ENCODE measurements around the gene NAGA. TPM values are rescaled to one million over a fixed set of nuclear protein-coding genes. Genes with fewer than 3 reads are reported as not detected.

NAGA gene
- total RNA-seq, 2 experiments from 2014 or later = 14.4 to 16.9 TPM

GRCh38 chr22:42076764-42077485 lies 6.3 kb upstream of the NAGA start:
- ChIA-PET POLR2A (interaction anchor here (0.6 kb wide), 1 partner anchor 14 kb away, joined by 5 read pairs; no protein-coding TSS in a partner anchor), CTCF (ENCODE audit: unreplicated experiment) (no interaction called here)
- H3K79me2 ChIP-seq (ENCODE audit: insufficient read depth, low read depth, low read length) = peaks cover 20% of the 10 kb centered on the region
- H3K4me1 ChIP-seq (ENCODE audit: insufficient read depth, low read length, poor library complexity, severe bottlenecking) = peaks cover 15% of the 10 kb centered on the region
- TF ChIP-seq EZH2phosphoT487 (IDR thresholded peaks at IDR 0.05; ENCODE audit: borderline replicate concordance, low read depth, low read length) (no peak), CTCF (conservative IDR thresholded peaks at IDR 0.05; ENCODE audit: low read length) (no peak)
- H3K9me2 ChIP-seq (ENCODE audit: insufficient read depth, low read length) = no peaks in the 10 kb centered on the region
- BruUV-seq (replicated peaks) = no TSS peak
- H3K4me3 ChIP-seq (ENCODE audit: low read depth, low read length, poor library complexity, severe bottlenecking) = no peak overlapping the region
- H2AFZ ChIP-seq (ENCODE audit: low read length) = no peak overlapping the region
- H3K4me2 ChIP-seq (ENCODE audit: low read length) = no peak overlapping the region
- H4K20me1 ChIP-seq (ENCODE audit: insufficient read depth, low read length) = no peaks in the 10 kb centered on the region
- no peak for DNase-seq (ENCODE audit: low spot score)
- no peaks in the 10 kb centered on the region for H3K9me3 ChIP-seq (ENCODE audit: low read length)
- H3K36me3 ChIP-seq (ENCODE audit: insufficient read depth, low read length) = peaks cover 5% of the 10 kb centered on the region
- intact Hi-C loops (cut with micrococcal nuclease; ENCODE audit: unreplicated experiment) = no loop called here
- no peak overlapping the region for H3K27ac ChIP-seq (ENCODE audit: low read depth, low read length, poor library complexity, severe bottlenecking)

GRCh38 chr22:42074846-42075676 lies 4.4 kb upstream of the NAGA start:
- H3K4me2 ChIP-seq (ENCODE audit: low read length) = no peak overlapping the region
- H3K4me1 ChIP-seq (ENCODE audit: insufficient read depth, low read length, poor library complexity, severe bottlenecking) = peaks cover 20% of the 10 kb centered on the region
- H3K4me3 ChIP-seq (ENCODE audit: low read depth, low read length, poor library complexity, severe bottlenecking) = no peak overlapping the region
- H3K27ac ChIP-seq (ENCODE audit: low read depth, low read length, poor library complexity, severe bottlenecking) = no peak overlapping the region
- CTCF ChIA-PET (ENCODE audit: unreplicated experiment) = no interaction called here
- no peak overlapping the region for H2AFZ ChIP-seq (ENCODE audit: low read length)
- POLR2A ChIA-PET = no interaction called here
- H3K9me3 ChIP-seq (ENCODE audit: low read length) = no peaks in the 10 kb centered on the region
- intact Hi-C loops (cut with micrococcal nuclease; ENCODE audit: unreplicated experiment) = no loop called here
- H3K36me3 ChIP-seq (ENCODE audit: insufficient read depth, low read length) = no peaks in the 10 kb centered on the region
- H3K9me2 ChIP-seq (ENCODE audit: insufficient read depth, low read length) = no peaks in the 10 kb centered on the region
- TF ChIP-seq EZH2phosphoT487 (IDR thresholded peaks at IDR 0.05; ENCODE audit: borderline replicate concordance, low read depth, low read length) (no peak), CTCF (conservative IDR thresholded peaks at IDR 0.05; ENCODE audit: low read length) (no peak)
- BruUV-seq (replicated peaks) = no TSS peak
- no peaks in the 10 kb centered on the region for H4K20me1 ChIP-seq (ENCODE audit: insufficient read depth, low read length)
- no peak for DNase-seq (ENCODE audit: low spot score)
- H3K79me2 ChIP-seq (ENCODE audit: insufficient read depth, low read depth, low read length) = peaks cover 1% of the 10 kb centered on the region
